BLaER1 (cell line): Measurements from ENCODE around the gene AGAP3.

Experiments
- H3K27ac ChIP-seq: shearing (Covaris generic); formaldehyde crosslinking; 2 replicates; pipeline ENCODE4 v1.8.1; 2022
- H3K27me3 ChIP-seq: shearing (Covaris generic); formaldehyde crosslinking; 2 replicates; pipeline ENCODE4 v1.8.1; 2022
- H3K36me3 ChIP-seq: shearing (Covaris generic); formaldehyde crosslinking; 2 replicates; pipeline ENCODE4 v1.8.1; 2022
- H3K4me1 ChIP-seq: shearing (Covaris generic); formaldehyde crosslinking; 2 replicates; pipeline ENCODE4 v1.8.1; 2022
- H3K4me2 ChIP-seq: shearing (Covaris generic); formaldehyde crosslinking; 2 replicates; pipeline ENCODE4 v1.8.1; 2022
- H3K4me3 ChIP-seq: shearing (Covaris generic); formaldehyde crosslinking; 2 replicates; pipeline ENCODE4 v1.8.1; 2022
- H3K9ac ChIP-seq: shearing (Covaris generic); formaldehyde crosslinking; 2 replicates; pipeline ENCODE4 v1.8.1; 2022
- H3K9me3 ChIP-seq: shearing (Covaris generic); formaldehyde crosslinking; 2 replicates; pipeline ENCODE4 v1.8.1; 2022
- H4K20me1 ChIP-seq: shearing (Covaris generic); formaldehyde crosslinking; 2 replicates; pipeline ENCODE4 v1.8.1; 2022
- Cebpa-rat ChIP-seq: shearing (Covaris generic); IDR thresholded peaks from 2 replicates; pipeline ENCODE4 v1.8.1; 2022

AGAP3 gene

GRCh38 chr7:151104411-151105235, 18.3 kb downstream of the AGAP3 start:
- H3K9me3 ChIP-seq: no peaks in the 10 kb centered on the region
- no peak overlapping the region for H3K4me3 ChIP-seq
- peak overlapping the region; percentile 67 for H3K4me2 ChIP-seq
- no peak overlapping the region for H3K9ac ChIP-seq
- peaks cover 99% of the 10 kb centered on the region for H4K20me1 ChIP-seq
- TF ChIP-seq Cebpa-rat: no peak
- no peaks in the 10 kb centered on the region for H3K27me3 ChIP-seq
- no peak overlapping the region for H3K27ac ChIP-seq
- H3K4me1 ChIP-seq: peaks cover 53% of the 10 kb centered on the region
- H3K36me3 ChIP-seq: peaks cover 24% of the 10 kb centered on the region

- H3K9me3 ChIP-seq: no peaks in the 10 kb centered on the region
- H3K4me1 ChIP-seq: peaks cover 39% of the 10 kb centered on the region
- H3K4me3 ChIP-seq: no peak overlapping the region
- peaks cover 99% of the 10 kb centered on the region for H4K20me1 ChIP-seq
- H3K9ac ChIP-seq: no peak overlapping the region
- no peaks in the 10 kb centered on the region for H3K27me3 ChIP-seq
- no peak for TF ChIP-seq Cebpa-rat
- peaks cover 16% of the 10 kb centered on the region for H3K36me3 ChIP-seq
- peak overlapping the region; percentile 23; the same call in 1 of the 2 replicates for H3K4me2 ChIP-seq
- no peak overlapping the region for H3K27ac ChIP-seq
These were observed 21.6 kb downstream of the AGAP3 start for GRCh38 chr7:151107882-151108281.

- Histone ChIP-seq H3K27ac (no peak overlapping the region), H3K4me3 (no peak overlapping the region), H3K36me3 (peaks cover 26% of the 10 kb centered on the region), H3K4me2 (no peak overlapping the region), H4K20me1 (peaks cover 99% of the 10 kb centered on the region), H3K27me3 (peaks cover 9% of the 10 kb centered on the region), H3K4me1 (peaks cover 49% of the 10 kb centered on the region), H3K9me3 (no peaks in the 10 kb centered on the region), H3K9ac (no peak overlapping the region)
- peak; percentile 56; the same call in 1 of the 2 replicates for TF ChIP-seq Cebpa-rat
These were observed 23.1 kb downstream of the AGAP3 start for GRCh38 chr7:151109094-151110048.

- no peak for TF ChIP-seq Cebpa-rat
- H3K9ac ChIP-seq: no peak overlapping the region
- peaks cover 41% of the 10 kb centered on the region for H3K4me1 ChIP-seq
- no peaks in the 10 kb centered on the region for H3K9me3 ChIP-seq
- H3K27me3 ChIP-seq: peaks cover 19% of the 10 kb centered on the region
- no peak overlapping the region for H3K4me2 ChIP-seq
- H3K4me3 ChIP-seq: no peak overlapping the region
- H3K27ac ChIP-seq: no peak overlapping the region
- H3K36me3 ChIP-seq: peaks cover 25% of the 10 kb centered on the region
- peaks cover 99% of the 10 kb centered on the region for H4K20me1 ChIP-seq
These were observed 24.1 kb downstream of the AGAP3 start for GRCh38 chr7:151110236-151110940.

GRCh38 chr7:151110941-151111645, 24.8 kb downstream of the AGAP3 start:
- H3K27me3 ChIP-seq: peaks cover 26% of the 10 kb centered on the region
- no peak overlapping the region for H3K9ac ChIP-seq
- H3K27ac ChIP-seq: no peak overlapping the region
- peaks cover 100% of the 10 kb centered on the region for H4K20me1 ChIP-seq
- no peak for TF ChIP-seq Cebpa-rat
- H3K9me3 ChIP-seq: no peaks in the 10 kb centered on the region
- H3K4me1 ChIP-seq: peaks cover 46% of the 10 kb centered on the region
- peaks cover 25% of the 10 kb centered on the region for H3K36me3 ChIP-seq
- H3K4me3 ChIP-seq: no peak overlapping the region
- no peak overlapping the region for H3K4me2 ChIP-seq

GRCh38 chr7:151113344-151114150, 27.3 kb downstream of the AGAP3 start:
- H3K36me3 ChIP-seq: peaks cover 35% of the 10 kb centered on the region
- no peaks in the 10 kb centered on the region for H3K9me3 ChIP-seq
- H3K4me2 ChIP-seq: 0 out of 2 replicates have a peak overlapping the region, but pooled peaks have one; percentile 7
- peaks cover 100% of the 10 kb centered on the region for H4K20me1 ChIP-seq
- no peak overlapping the region for H3K27ac ChIP-seq
- no peak for TF ChIP-seq Cebpa-rat
- H3K27me3 ChIP-seq: peaks cover 34% of the 10 kb centered on the region
- H3K9ac ChIP-seq: no peak overlapping the region
- H3K4me1 ChIP-seq: peaks cover 51% of the 10 kb centered on the region
- H3K4me3 ChIP-seq: no peak overlapping the region

GRCh38 chr7:151114151-151115090, 28.1 kb downstream of the AGAP3 start:
- Histone ChIP-seq H4K20me1 (peaks cover 100% of the 10 kb centered on the region), H3K4me2 (no peak overlapping the region), H3K27ac (no peak overlapping the region), H3K36me3 (peaks cover 44% of the 10 kb centered on the region), H3K4me1 (peaks cover 48% of the 10 kb centered on the region), H3K9me3 (no peaks in the 10 kb centered on the region), H3K9ac (no peak overlapping the region), H3K27me3 (peaks cover 34% of the 10 kb centered on the region), H3K4me3 (no peak overlapping the region)
- TF ChIP-seq Cebpa-rat: no peak
